ENCODE data around the gene IL16. TPM values are rescaled to one million over a fixed set of nuclear protein-coding genes. Genes with fewer than 3 reads are reported as not detected.

Gene IL16
- total RNA-seq, 1 donor from 2014 or later = 34.6 TPM

DNA sequence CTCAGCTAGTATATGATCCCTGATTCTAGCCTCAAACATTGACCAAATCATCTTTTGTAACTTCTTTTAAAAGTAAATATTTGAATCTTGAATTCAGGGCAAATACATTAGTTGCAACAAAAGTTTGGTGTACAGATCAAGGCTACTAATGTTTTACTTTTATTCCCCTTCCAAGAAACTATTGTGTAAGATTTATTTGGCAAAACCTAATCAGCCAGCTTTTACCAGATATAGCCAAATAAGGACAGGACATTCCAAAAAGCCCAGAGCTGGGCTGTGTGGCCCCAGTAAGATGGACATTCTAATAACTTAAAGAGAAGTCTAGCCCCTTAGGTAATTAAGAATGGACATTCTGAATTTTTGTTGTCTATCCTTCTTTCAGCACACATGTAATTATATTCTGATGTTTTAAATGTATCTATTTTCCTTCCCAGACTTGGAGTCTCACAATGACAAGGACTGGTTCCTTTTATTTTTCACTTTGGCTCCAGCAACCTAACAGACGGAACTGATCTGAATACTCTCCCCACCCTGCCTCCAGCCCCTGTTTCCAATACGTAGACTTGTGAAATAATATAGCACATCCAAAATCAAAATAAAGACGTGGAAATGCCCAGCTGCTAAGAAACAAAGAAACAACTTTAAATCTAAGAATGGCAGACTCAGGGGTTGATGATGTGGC lies 79.2 kb downstream of the IL16 start:
- H3K4me1 ChIP-seq = peaks cover 32% of the 10 kb centered on the region
- peaks cover 34% of the 10 kb centered on the region for H3K36me3 ChIP-seq
- H3K27me3 ChIP-seq (ENCODE audit: low read depth) = no peaks in the 10 kb centered on the region
- DNase-seq = no peak
- TF ChIP-seq, protein P1, sequence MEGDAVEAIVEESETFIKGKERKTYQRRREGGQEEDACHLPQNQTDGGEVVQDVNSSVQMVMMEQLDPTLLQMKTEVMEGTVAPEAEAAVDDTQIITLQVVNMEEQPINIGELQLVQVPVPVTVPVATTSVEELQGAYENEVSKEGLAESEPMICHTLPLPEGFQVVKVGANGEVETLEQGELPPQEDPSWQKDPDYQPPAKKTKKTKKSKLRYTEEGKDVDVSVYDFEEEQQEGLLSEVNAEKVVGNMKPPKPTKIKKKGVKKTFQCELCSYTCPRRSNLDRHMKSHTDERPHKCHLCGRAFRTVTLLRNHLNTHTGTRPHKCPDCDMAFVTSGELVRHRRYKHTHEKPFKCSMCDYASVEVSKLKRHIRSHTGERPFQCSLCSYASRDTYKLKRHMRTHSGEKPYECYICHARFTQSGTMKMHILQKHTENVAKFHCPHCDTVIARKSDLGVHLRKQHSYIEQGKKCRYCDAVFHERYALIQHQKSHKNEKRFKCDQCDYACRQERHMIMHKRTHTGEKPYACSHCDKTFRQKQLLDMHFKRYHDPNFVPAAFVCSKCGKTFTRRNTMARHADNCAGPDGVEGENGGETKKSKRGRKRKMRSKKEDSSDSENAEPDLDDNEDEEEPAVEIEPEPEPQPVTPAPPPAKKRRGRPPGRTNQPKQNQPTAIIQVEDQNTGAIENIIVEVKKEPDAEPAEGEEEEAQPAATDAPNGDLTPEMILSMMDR (IDR thresholded peaks at IDR 0.05) = no peak
- H3K4me3 ChIP-seq = no peak overlapping the region
- intact Hi-C loops (cut with DNase I) = loop anchor here (5.0 kb wide), 1 partner anchor 126 kb away; no protein-coding TSS in a partner anchor
- ATAC-seq = no peak
- peak overlapping the region; percentile 32 for H3K27ac ChIP-seq
- no peaks in the 10 kb centered on the region for H3K9me3 ChIP-seq

DNA sequence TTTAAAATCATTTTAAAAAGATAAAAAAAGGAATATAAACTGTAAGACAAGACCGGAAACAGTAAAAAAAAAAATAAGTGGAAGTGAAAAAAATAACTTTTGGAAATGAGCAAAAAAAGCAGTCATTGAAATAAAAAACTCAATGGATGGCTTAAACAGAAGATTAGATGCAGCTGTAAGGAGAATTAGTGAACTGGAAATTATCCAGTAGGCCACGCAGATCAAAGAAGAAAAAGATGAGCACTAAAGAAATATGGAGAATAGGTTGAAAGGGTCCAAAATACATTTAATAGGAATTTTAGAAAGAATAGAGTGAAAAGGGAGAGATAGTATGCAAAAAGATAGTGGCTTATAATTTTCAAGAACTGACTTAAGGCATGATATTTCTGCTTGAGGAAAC lies 80.3 kb downstream of the IL16 start:
- H3K27me3 ChIP-seq (ENCODE audit: low read depth) = no peaks in the 10 kb centered on the region
- TF ChIP-seq, protein P1 (IDR thresholded peaks at IDR 0.05) = no peak
- intact Hi-C loops (cut with DNase I) = loop anchor here (5.0 kb wide), 1 partner anchor 125 kb away; no protein-coding TSS in a partner anchor
- H3K9me3 ChIP-seq = no peaks in the 10 kb centered on the region
- ATAC-seq (no peak), DNase-seq (no peak)
- peaks cover 26% of the 10 kb centered on the region for H3K36me3 ChIP-seq
- H3K27ac ChIP-seq = no peak overlapping the region
- H3K4me1 ChIP-seq = peaks cover 32% of the 10 kb centered on the region
- no peak overlapping the region for H3K4me3 ChIP-seq

DNA sequence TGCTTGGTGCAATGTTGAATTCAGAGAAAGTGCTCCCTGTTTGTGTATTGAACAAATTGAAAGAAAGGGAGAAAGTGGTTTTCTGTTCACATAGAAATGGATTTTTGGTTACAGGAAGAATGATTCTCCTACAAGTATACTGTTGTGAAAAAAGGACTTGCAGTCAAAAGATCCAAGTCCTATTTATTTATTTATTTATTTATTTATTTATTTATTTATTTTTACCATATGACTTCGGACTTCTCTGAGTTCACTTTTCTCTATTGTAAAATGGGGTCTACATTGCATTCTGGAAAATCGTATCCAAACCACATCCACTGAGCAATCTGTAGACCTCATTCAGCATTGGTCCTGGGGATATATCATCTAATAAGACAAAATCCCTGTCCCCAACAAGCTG lies 81.2 kb downstream of the IL16 start:
- TF ChIP-seq, protein P1 (IDR thresholded peaks at IDR 0.05) = no peak
- no peak for ATAC-seq

DNA sequence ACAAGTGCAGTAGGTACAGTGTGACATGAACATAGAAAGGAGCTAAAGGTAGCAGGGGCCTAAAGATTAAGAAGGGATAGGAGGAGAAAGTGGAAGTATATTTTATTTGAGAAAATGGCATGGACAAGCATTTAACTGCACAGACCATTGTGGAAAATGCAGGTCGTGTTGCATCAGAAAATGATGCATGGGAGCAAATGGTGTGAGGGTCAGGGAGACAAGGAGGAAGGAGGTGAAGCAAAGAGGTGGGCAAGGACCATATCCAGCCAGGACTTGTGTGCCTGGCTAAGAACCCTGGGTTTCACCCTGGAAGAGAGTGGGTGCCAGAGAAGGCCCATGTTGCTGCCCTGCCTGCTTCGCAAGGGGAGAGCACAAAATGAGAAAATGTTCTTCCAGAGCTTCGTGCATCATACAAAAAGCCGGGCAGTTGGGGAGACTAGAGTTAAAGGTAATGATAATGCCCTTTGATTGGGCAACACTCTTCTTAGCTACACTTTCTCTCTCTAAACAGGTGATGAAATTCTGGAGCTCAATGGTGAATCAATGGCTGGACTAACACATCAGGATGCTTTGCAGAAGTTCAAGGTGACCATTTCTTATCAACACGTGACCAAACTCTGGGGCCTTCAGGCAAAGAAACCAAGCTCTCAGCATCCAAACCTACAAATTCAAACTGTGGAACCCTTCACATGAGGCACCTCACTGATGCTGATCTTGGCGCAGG lies 81.8 kb downstream of the IL16 start:
- no peaks in the 10 kb centered on the region for H3K9me3 ChIP-seq
- no peak overlapping the region for H3K27ac ChIP-seq
- H3K27me3 ChIP-seq (ENCODE audit: low read depth) = no peaks in the 10 kb centered on the region
- intact Hi-C loops (cut with DNase I) = loop anchor here (5.0 kb wide), 1 partner anchor 124 kb away; no protein-coding TSS in a partner anchor
- ATAC-seq (no peak), DNase-seq (no peak)
- TF ChIP-seq, protein P1 (IDR thresholded peaks at IDR 0.05) = no peak
- H3K4me3 ChIP-seq = no peak overlapping the region
- H3K36me3 ChIP-seq = peaks cover 18% of the 10 kb centered on the region
- peaks cover 32% of the 10 kb centered on the region for H3K4me1 ChIP-seq

More for the DNA sequence above, 81.2 kb downstream of the IL16 start:
- Histone ChIP-seq H3K4me3 (no peak overlapping the region), H3K27me3 (ENCODE audit: low read depth) (no peaks in the 10 kb centered on the region), H3K36me3 (peaks cover 20% of the 10 kb centered on the region), H3K4me1 (peaks cover 32% of the 10 kb centered on the region), H3K27ac (no peak overlapping the region), H3K9me3 (no peaks in the 10 kb centered on the region)
- intact Hi-C loops (cut with DNase I) = loop anchor here (5.0 kb wide), 1 partner anchor 124 kb away; no protein-coding TSS in a partner anchor
- no peak for DNase-seq

DNA sequence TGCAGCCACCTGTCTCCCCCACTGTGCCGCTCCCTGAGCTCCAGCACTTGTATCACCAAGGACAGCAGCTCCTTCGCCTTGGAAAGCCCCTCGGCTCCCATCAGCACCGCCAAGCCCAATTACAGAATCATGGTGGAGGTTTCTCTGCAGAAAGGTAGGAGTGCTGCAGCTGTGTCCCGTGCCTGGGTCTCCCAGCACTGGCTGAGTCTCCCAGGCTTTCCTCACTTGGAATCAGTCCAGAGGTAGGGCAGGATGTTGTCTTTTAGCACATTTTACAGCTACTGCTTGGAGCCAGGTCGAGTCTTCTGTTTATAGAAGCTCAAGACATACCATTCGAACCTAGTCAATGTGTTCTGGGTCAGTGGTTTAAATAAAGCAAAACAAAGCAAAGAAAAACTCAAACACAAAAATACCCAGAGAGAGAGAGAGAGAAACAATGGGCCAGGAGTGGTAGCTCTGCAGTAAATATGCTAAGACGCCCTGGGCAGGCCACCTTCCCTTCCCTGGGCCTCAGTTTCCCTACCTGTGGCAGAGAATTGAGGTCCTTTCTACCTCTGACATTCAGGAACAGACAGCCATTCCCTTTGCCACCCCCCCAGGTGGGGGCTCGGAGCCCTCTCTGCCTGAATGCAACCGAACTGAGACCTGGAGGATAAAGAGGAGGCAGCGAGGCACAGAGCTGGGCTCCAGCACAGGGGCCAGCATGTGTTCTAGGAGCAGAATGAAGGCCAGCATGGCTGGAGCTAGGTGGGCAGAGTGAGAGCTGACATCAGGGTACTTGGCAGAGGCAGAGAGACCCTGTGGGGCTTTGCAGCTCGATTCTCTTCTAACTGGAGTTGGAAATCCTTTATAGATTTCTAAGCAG lies 83.2 kb downstream of the IL16 start:
- Histone ChIP-seq H3K4me3 (no peak overlapping the region), H3K36me3 (peaks cover 17% of the 10 kb centered on the region), H3K27me3 (ENCODE audit: low read depth) (no peaks in the 10 kb centered on the region), H3K9me3 (no peaks in the 10 kb centered on the region), H3K27ac (peak overlapping the region; percentile 0), H3K4me1 (peaks cover 29% of the 10 kb centered on the region)
- no peak for DNase-seq
- no peak for ATAC-seq
- TF ChIP-seq, protein P1 (IDR thresholded peaks at IDR 0.05) = no peak
- intact Hi-C loops (cut with DNase I) = loop anchor here (5.0 kb wide), 1 partner anchor 122 kb away; no protein-coding TSS in a partner anchor

All from lower lobe of right lung (tissue), 2 donors.